Stomach smooth muscle (tissue), 2 donors: Measurements from ENCODE around the gene INPP5A.

Experiments
- H3K27ac ChIP-seq: one replicate; pipeline ENCODE4 v1.7.0; 2013; ENCODE audit warnings: mild to moderate bottlenecking, low read length, inconsistent platforms
- H3K27me3 ChIP-seq, 2 donors: one replicate each; pipeline ENCODE4 v1.7.0; 2013; ENCODE audit warnings: low read length in 2 of 2; ENCODE audit not compliant: insufficient read depth in 2 of 2, control insufficient read depth in 1 of 2
- H3K36me3 ChIP-seq, 2 donors: one replicate each; pipeline ENCODE4 v1.7.0; 2013; ENCODE audit warnings: low read length in 2 of 2; ENCODE audit not compliant: control insufficient read depth in 2 of 2, insufficient read depth in 2 of 2
- H3K4me1 ChIP-seq: one replicate; pipeline ENCODE4 v1.7.0; 2013; ENCODE audit warnings: low read length; ENCODE audit not compliant: control insufficient read depth, insufficient read depth
- H3K4me3 ChIP-seq, 2 donors: one replicate each; pipeline ENCODE4 v1.7.0; 2013; ENCODE audit warnings: low read length in 2 of 2
- H3K9ac ChIP-seq, 2 donors: one replicate each; pipeline ENCODE4 v1.7.0; 2013; ENCODE audit warnings: low read length in 2 of 2, mild to moderate bottlenecking in 1 of 2
- H3K9me3 ChIP-seq, 2 donors: one replicate each; pipeline ENCODE4 v1.7.0; 2013; ENCODE audit warnings: low read length in 2 of 2; ENCODE audit not compliant: control insufficient read depth in 2 of 2
- donor health status: healthy.
- donor health status: Pancreatic carcinoma.

The INPP5A gene

DNA sequence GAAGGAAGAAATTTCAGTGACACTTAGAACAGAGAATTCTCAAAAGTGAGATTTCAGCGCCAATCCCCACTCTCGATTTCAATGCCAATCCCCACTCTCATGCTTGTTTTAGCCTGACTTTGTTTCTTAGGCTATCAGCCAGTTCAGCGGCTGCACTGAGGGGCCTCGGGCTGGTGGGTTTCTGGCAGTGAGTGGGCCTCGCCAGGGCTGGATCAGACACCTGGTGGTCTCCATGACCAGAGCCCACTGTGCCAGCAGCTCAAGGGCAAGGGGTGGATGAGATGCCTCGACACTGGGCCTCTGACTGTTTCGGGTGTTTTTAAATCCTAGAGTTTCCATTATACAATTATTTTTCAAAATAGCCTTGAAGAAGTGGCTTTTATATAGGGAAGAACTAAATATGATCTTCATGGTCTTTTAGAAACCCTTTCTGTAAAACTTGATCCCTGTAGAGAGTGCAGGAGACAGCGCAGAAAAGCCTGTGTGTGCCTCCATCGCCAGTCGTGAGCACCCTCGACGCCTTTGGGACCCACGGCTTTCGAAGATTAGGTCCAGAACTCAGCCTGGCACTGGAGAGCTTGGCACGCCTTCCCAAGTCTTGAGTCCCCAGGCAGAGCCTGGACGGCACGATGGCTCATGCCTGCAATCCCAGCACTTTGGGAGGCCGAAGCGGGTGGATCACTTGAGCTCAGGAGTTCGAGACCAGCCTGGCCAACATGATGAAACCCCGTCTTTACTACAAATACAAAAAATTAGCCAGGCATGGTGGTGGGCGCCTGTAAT is 76.2 kb downstream of the INPP5A start:
- no peaks in the 10 kb centered on the region for H3K27me3 ChIP-seq
- H3K4me1 ChIP-seq = peaks cover 51% of the 10 kb centered on the region
- H3K9ac ChIP-seq = no peak overlapping the region
- peaks cover 4 to 10% of the 10 kb centered on the region in 2 donors for H3K36me3 ChIP-seq
- H3K27ac ChIP-seq = no peak overlapping the region
- H3K4me3 ChIP-seq = no peak overlapping the region
- H3K9me3 ChIP-seq = no peaks in the 10 kb centered on the region

DNA sequence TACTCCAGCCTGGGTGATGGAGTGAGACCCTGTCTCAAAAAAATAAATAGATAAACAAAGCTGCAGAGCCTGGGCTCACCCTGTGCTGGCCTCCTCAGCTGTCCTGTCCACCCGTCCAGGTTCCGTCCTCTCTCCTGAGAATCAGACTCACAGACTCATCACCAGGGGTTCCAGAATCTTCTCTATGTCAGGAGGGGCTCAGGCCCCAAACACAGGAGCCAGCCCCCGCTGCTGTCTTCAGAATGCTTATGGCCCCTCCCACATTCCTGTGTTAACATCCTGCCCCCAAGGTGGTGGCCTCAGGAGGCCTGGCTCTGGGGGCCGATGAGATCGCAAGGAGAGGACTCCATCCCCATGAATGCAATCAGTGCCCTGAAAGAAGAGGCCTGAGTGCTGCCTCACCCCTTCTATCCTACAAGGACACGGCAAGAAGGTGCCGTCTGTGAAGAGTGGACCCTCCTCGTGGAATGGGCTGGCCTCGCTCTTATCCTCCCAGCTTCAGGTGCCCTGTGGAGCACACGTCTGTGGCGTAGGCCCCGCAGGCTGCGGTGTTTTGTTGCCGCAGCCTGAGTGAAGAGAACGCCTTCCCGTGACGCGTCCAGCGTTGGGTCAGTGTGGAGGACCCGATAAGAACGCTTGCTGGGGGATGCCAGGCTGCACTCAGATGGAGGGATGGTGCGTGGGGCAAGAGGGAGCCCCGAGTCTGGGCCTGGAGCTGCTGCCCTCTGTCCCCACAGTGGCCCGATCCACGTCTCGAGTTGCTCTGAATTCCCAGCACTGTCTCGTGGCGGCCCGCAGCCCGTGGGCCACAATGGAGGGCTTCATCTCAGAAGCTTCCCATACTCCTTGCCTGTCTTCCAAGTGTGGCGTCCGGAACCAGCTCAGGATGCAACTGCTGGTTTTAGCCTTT is 77.1 kb downstream of the INPP5A start:
- H3K9ac ChIP-seq = no peak overlapping the region
- H3K9me3 ChIP-seq = no peaks in the 10 kb centered on the region
- H3K4me1 ChIP-seq = peaks cover 49% of the 10 kb centered on the region
- no peaks in the 10 kb centered on the region for H3K27me3 ChIP-seq
- H3K27ac ChIP-seq = no peak overlapping the region
- H3K36me3 ChIP-seq = peaks cover 4 to 10% of the 10 kb centered on the region in 2 donors
- H3K4me3 ChIP-seq = no peak overlapping the region

DNA sequence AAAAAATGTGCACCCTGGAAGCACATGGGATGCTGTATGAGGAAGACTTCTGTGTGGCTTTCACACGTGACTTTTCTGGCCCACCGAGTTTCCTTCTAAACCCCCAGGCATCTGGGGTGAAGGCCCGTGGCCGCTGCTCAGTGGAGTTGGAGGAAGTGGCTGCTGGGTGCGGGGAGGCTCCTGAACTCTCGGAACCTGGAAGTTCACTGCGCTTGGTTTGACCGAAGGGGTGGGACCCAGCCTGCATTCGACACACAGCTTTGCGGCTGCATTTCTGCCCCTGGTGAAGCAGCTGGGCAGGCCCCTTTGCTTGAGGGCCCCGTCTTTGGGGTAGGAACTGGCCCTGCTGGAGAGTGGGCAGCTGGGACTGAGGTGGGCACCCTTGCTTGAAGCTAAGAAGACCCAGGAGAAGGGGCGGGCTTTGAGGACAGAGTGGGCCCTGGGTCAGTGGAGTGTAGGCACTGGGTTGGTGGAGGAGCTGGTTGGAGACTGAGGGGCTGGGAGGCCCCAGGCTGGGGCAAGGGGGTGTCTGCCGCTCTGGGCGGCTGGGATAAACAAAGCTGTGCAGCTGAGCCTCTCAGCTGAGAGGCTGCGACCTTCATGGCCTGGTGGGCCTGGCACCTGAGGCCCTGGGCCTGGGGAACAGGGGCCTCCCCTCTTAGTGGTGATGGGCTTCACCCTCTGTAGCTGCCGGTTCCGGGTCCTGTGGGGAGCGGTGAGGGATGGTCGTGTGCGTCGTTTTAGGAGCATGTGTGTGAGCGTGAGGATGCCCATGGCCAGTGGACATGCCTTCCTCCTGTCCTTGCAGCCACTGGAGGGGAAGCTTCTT is 78.0 kb downstream of the INPP5A start:
- Histone ChIP-seq H3K4me3 (no peak overlapping the region), H3K27ac (no peak overlapping the region), H3K4me1 (peaks cover 46% of the 10 kb centered on the region), H3K9ac (no peak overlapping the region), H3K36me3 (peaks cover 4 to 10% of the 10 kb centered on the region in 2 donors), H3K27me3 (no peaks in the 10 kb centered on the region), H3K9me3 (peaks cover 0 to 3% of the 10 kb centered on the region in 2 donors)

DNA sequence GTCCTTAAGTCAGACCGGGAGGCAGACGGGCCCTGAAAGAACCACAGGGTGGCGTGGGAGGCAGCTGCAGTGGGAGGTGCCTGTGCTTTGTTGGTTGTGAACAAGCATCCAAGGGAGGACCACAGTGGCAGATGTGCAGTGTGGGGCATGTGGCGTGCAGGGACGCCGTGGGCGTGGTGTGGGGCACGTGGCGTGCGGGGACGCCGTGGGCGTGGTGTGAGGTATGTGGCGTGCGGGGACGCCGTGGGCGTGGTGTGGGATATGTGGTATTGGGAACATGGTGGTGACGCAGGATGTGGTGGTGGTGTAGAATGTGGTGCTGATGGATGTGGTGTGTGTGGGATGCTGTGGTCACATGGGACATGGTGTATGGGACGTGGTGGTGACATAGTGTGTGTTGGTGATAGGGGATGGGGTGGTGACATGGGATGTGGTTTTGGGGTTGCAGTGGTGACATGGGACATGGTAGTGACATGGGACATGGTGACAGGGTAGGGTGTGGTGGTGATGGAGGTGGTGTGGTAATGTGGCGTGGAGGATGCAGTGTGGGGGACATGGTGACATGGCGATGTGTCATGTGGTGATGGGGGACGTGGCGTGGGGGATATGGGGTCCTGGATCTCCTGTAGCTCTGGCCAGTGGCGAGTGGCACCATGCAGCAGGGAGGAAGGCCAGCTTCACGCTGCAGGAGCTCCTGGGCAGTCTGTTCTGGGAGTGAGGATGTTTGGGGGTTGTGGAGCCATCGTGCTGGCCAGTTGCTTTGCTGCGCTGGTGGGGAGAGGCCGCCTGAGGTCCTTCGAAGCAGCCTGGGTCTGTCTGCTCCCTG is 78.8 kb downstream of the INPP5A start:
- no peak overlapping the region for H3K27ac ChIP-seq
- H3K9ac ChIP-seq = no peak overlapping the region
- H3K4me1 ChIP-seq = peaks cover 42% of the 10 kb centered on the region
- H3K27me3 ChIP-seq = no peaks in the 10 kb centered on the region
- no peak overlapping the region for H3K4me3 ChIP-seq
- H3K9me3 ChIP-seq = peaks cover 0 to 3% of the 10 kb centered on the region in 2 donors
- H3K36me3 ChIP-seq = peaks cover 4 to 10% of the 10 kb centered on the region in 2 donors

DNA sequence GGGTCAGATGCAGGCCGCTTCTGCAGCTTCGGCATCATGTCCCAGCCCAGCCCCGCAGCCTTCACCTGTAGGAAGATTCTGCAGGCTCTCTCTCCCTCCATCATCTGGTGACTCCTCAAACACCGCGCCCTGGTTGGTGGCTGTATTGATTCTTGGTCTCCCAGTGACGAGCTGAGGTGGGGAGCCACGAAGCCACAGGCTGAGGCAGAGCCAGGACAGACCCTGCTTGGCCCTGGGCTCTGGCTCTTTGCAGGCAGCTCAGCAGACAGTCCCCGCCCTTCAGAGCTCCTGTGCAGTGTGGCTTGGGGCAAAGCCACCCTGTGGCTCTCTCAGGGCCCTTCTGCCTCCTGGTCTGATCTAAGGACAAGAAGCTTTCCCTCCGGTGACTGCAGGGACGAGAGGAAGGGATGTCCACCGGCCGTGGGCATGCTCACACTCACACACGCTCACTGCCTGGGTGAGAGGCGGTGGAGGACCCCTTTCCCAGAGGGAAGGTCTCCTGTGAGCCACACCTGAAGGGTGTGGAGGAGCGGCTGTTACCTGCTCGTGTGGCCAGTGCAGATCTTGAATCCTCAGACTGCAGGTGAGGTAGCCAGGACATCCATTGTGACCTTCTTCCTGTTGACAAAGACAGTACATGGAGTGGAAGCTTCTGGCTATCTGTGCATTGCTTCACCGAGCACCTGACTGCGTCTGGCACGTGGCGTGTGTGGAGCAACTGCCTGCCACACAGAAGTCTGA is 79.6 kb downstream of the INPP5A start:
- peaks cover 4 to 10% of the 10 kb centered on the region in 2 donors for H3K36me3 ChIP-seq
- no peak overlapping the region for H3K27ac ChIP-seq
- H3K9me3 ChIP-seq = peaks cover 0 to 3% of the 10 kb centered on the region in 2 donors
- no peak overlapping the region for H3K4me3 ChIP-seq
- H3K9ac ChIP-seq = no peak overlapping the region
- peaks cover 34% of the 10 kb centered on the region for H3K4me1 ChIP-seq
- H3K27me3 ChIP-seq = no peaks in the 10 kb centered on the region

DNA sequence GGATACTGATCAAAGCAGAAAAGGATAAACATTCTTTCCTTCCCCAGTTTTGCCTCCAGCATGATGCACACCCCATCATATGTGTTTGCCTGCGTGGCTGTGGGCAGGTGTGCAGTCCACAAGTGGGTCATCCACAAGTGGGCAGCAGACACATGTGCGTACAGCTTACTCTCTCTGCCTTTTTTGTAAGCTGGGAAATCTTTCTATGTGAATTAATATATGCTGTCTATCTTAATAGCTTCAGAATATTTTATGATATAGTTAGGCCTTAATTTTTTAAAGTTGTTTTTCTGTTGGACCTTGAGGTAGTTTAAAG is 80.1 kb downstream of the INPP5A start:
- Histone ChIP-seq H3K4me1 (peaks cover 29% of the 10 kb centered on the region), H3K4me3 (no peak overlapping the region), H3K36me3 (peaks cover 4 to 10% of the 10 kb centered on the region in 2 donors), H3K9me3 (peaks cover 0 to 3% of the 10 kb centered on the region in 2 donors), H3K9ac (no peak overlapping the region), H3K27ac (no peak overlapping the region), H3K27me3 (no peaks in the 10 kb centered on the region)

DNA sequence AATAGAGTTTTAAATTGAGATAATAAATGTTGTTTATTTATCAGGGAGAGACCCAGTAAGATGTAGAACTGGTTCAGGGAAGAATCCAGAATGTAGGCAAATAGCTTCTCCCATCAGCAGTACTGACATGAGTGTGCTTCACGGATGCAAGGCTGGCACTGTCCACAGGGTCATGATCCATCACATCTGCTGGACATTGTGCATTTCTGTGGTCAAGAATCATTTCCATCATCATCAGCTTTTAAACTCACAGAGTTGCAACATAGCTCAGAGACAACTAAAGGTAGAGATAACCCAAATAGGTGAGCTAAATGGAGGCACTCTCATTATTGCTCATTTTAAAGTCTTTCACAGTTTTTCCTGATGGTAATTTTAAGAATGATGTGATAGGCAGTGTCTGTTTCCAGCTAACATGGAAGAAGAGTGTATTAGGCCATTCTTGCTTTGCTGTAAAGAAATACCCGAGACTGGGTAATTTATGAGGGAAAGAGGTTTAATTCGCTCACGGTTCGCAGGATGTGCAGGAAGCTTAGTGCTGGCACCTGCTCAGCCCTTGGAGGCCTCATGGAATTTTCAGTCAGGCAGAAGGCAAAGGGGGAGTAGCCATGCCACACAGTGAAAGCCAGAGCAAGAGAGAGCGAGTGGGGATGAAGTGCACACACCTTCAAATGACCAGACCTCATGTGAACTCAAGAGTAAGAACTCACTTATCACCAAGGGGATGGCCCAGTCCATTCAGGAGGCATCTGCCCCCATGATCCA is 80.8 kb downstream of the INPP5A start:
- no peaks in the 10 kb centered on the region for H3K27me3 ChIP-seq
- no peak overlapping the region for H3K9ac ChIP-seq
- peaks cover 26% of the 10 kb centered on the region for H3K4me1 ChIP-seq
- no peak overlapping the region for H3K27ac ChIP-seq
- peaks cover 0 to 3% of the 10 kb centered on the region in 2 donors for H3K9me3 ChIP-seq
- H3K4me3 ChIP-seq = no peak overlapping the region
- H3K36me3 ChIP-seq = peaks cover 4 to 10% of the 10 kb centered on the region in 2 donors

DNA sequence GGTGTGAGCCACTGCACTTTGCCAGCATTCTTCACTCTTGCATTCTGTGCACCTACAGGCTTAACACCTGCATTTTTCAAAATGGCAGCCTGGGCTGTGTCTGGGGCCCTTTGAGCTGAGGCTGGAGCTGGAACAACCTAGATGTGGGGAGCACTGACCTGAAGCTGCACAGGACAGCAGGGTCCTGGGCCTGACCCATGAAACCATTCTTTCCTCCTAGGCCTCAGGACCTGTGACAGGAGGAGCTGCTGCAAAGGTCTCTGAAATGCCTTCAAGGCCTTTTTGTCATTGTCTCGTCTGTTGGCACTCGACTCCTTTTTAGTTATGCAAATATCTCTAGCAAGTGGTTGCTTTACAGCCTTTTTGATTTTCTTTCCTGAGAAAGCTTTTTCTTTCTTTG is 82.3 kb downstream of the INPP5A start:
- Histone ChIP-seq H3K4me1 (peaks cover 28% of the 10 kb centered on the region), H3K4me3 (no peak overlapping the region), H3K36me3 (peaks cover 4 to 10% of the 10 kb centered on the region in 2 donors), H3K27ac (no peak overlapping the region), H3K27me3 (no peaks in the 10 kb centered on the region), H3K9me3 (peaks cover 0 to 3% of the 10 kb centered on the region in 2 donors), H3K9ac (no peak overlapping the region)
